ENCODE data around the gene TESK2. TPM values are rescaled to one million over a fixed set of nuclear protein-coding genes. Genes with fewer than 3 reads are reported as not detected.
"Not testable (repeated sequence)": the region's sequence is repeated elsewhere in the genome, so short reads cannot be mapped to it uniquely, and the experiment has no call there.

The TESK2 gene
- total and polyA plus RNA-seq, 12 donors = 0.77 to 2.6 (median 1.3) TPM

GRCh38 chr1:45522324-45523104 lies 31.6 kb upstream of the TESK2 start:
- peaks cover 2 to 37% (median 20%) of the 10 kb centered on the region in 9 donors for H3K4me1 ChIP-seq
- 82 to 84% methylated on average over 21 of the region's 21 CpGs for WGBS, 2 donors
- H3K36me3 ChIP-seq = peaks cover 0 to 15% (median 0%) of the 10 kb centered on the region in 9 donors
- no peak for TF ChIP-seq CTCF (IDR thresholded peaks at IDR 0.05)
- H3K9me3 ChIP-seq = no peaks in the 10 kb centered on the region
- intact Hi-C loops (cut with DNase I) = loop anchor here in 1 of 10 donors (2.0 to 5.0 kb wide), 2 partner anchors 28 to 165 kb away; partner anchors contain the start of genes AKR1A1, GPBP1L1 and TMEM69
- peaks cover 0 to 7% (median 0%) of the 10 kb centered on the region in 7 donors for H3K27me3 ChIP-seq
- ATAC-seq = no peak
- H3K27ac ChIP-seq = peak overlapping the region; percentile 73 to 98 (median 93)
- no peak for DNase-seq
- H3K4me3 ChIP-seq = peak overlapping the region; percentile 58 to 96 (median 86)

GRCh38 chr1:45521413-45522323 lies 30.7 kb upstream of the TESK2 start, which contains the start of gene PRDX1:
TSS of gene PRDX1 (minus strand) at chr1:45521884. CDS start at chr1:45519043, 2,841 bp downstream.
- Histone ChIP-seq H3K27me3 (peaks cover 0 to 7% (median 0%) of the 10 kb centered on the region in 7 donors), H3K4me3 (peak within 1 kb of the TSS; percentile 58 to 96 (median 86)), H3K9me3 (no peaks in the 10 kb centered on the region), H3K4me1 (peaks cover 2 to 44% (median 25%) of the 10 kb centered on the region in 9 donors), H3K36me3 (peaks cover 0 to 24% (median 7%) of the 10 kb centered on the region in 9 donors), H3K27ac (peak within 1 kb of the TSS; percentile 73 to 98 (median 93))
- intact Hi-C loops (cut with DNase I) = loop anchor here in 2 of 10 donors (1.0 to 5.0 kb wide), 3 partner anchors 21 to 166 kb away; partner anchors contain the start of genes AKR1A1 (in 2 of the 2), CCDC163 (in 1 of the 2), GPBP1L1 (in 1 of the 2) and MMACHC (in 1 of the 2)
- DNase-seq (peak; percentile 98), ATAC-seq (peak; percentile 96 to 98 (median 97))
- 0% methylated on average over 72 of the region's 72 CpGs for WGBS, 2 donors
- peak in 4 of 9 donors; percentile 7 to 37 (median 28) for TF ChIP-seq CTCF (IDR thresholded peaks at IDR 0.05)

- not testable (repeated sequence) for H3K9me3 ChIP-seq, H3K27ac ChIP-seq, DNase-seq, H3K27me3 ChIP-seq, ATAC-seq
- 84 to 93% methylated on average over 16 of the region's 16 CpGs for WGBS, 2 donors
- H3K36me3 ChIP-seq = peaks cover 0 to 43% (median 19%) of the 10 kb centered on the region in 9 donors
- intact Hi-C loops (cut with DNase I) = loop anchor here in 3 of 10 donors (2.0 to 5.0 kb wide), 3 partner anchors 31 to 168 kb away; partner anchors contain the start of genes AKR1A1 (in 1 of the 3), GPBP1L1 (in 1 of the 3) and TMEM69 (in 1 of the 3)
- H3K4me3 ChIP-seq = peak overlapping the region in 2 of 10 donors; percentile 88 to 96
- peaks cover 2 to 55% (median 33%) of the 10 kb centered on the region in 9 donors for H3K4me1 ChIP-seq
These were observed 28.8 kb upstream of the TESK2 start for GRCh38 chr1:45519774-45520173.

GRCh38 chr1:45518910-45519309 lies 27.9 kb upstream of the TESK2 start:
- Histone ChIP-seq H3K27me3 (no peaks in the 10 kb centered on the region), H3K36me3 (peaks cover 0 to 51% (median 28%) of the 10 kb centered on the region in 9 donors), H3K27ac (peak overlapping the region in 2 of 10 donors; percentile 0 to 25), H3K9me3 (no peaks in the 10 kb centered on the region), H3K4me3 (peak overlapping the region in 2 of 10 donors; percentile 6 to 19), H3K4me1 (peaks cover 2 to 55% (median 33%) of the 10 kb centered on the region in 9 donors)
- TF ChIP-seq CTCF (IDR thresholded peaks at IDR 0.05) = no peak
- no peak for DNase-seq
- intact Hi-C loops (cut with DNase I) = loop anchor here in 1 of 10 donors (5.0 kb wide), 1 partner anchor 48 kb away; no protein-coding TSS in a partner anchor
- WGBS, 2 donors = 8 to 13% methylated on average over 1 of the region's 1 CpG
- ATAC-seq = no peak

DNA sequence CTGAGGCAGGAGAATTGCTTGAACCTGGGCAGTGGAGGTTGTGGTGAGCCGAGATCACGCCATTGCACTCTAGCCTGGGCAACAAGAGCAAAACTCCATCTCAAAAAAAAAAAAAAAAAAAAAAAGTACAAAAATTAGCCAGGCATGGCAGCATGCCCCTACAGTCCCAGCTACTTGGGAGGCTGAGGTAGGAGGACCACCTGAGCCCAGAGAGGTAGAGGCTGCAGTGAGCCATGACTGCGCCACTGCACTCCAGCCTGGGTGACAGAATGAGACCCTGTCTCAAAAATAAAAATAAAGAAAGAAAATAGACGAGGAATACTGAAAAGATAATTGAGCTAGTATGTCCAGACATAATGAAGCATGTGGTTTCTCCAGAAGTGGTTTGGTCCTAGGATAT lies 27.4 kb upstream of the TESK2 start:
- not testable (repeated sequence) for H3K9me3 ChIP-seq, ATAC-seq, DNase-seq, H3K27me3 ChIP-seq, H3K4me3 ChIP-seq
- peaks cover 2 to 55% (median 33%) of the 10 kb centered on the region in 9 donors for H3K4me1 ChIP-seq
- WGBS, 2 donors = 78 to 86% methylated on average over 4 of the region's 4 CpGs
- intact Hi-C loops (cut with DNase I) = loop anchor here in 1 of 10 donors (5.0 kb wide), 1 partner anchor 49 kb away; no protein-coding TSS in a partner anchor
- peak overlapping the region in 1 of 10 donors; percentile 25 for H3K27ac ChIP-seq
- peaks cover 0 to 57% (median 33%) of the 10 kb centered on the region in 9 donors for H3K36me3 ChIP-seq

Data from heart right ventricle (tissue), 16 donors.